Measurements from ENCODE around the gene ZNF714. TPM values are rescaled to one million over a fixed set of nuclear protein-coding genes. Genes with fewer than 3 reads are reported as not detected.

Gene ZNF714
- total RNA-seq = 38.6 TPM

DNA sequence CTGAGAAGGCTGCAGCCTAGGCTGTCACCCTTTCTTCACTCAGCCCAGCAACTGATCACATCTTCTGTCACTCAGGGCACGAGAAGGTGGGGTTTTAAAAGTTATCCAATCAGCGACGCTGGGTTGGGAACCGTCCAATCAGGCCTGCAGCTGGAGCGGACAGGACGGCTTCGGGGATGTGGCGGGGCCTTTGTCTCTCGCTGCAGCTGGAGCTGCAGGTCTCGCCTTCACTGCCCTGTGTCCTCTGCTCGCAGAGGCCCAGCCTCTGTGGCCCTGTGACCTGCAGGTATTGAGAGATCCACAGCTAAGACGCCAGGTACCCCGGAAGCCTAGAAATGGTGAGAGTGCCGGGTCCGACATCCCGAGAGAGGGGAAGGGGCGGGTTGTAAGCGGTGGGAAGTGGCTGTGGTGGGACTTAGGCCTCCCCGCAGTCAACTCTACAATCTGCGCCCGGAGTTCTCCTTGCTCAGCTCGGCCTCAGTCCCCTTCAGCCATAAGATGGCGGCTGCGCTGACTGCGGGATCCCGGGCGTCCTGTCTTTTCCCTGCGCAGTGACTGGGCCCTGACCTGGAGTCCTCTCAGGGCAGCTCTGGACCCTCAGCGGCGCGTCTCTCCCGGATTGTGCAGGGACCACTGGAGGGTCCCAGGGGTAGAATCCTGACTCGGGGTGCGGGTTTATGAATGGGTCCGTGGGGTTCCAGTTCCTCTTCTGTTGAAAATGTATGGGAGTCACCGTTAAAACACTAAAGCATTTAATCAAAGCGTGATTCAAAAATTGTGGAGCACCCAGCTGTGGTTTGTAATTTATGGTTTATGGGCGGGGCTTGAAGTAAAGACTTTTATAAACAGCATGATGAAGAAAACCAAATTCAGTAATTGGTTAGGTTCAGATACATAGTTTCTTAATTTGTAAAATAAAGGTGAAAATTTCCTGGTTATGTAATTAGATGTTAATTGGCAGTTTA is at the start of gene ZNF714:
Gene ZNF714 (plus strand): TSS at position 193 of the 965 bp plus-strand sequence. CDS start 16,066 bp downstream, outside the sequence.

DNA sequence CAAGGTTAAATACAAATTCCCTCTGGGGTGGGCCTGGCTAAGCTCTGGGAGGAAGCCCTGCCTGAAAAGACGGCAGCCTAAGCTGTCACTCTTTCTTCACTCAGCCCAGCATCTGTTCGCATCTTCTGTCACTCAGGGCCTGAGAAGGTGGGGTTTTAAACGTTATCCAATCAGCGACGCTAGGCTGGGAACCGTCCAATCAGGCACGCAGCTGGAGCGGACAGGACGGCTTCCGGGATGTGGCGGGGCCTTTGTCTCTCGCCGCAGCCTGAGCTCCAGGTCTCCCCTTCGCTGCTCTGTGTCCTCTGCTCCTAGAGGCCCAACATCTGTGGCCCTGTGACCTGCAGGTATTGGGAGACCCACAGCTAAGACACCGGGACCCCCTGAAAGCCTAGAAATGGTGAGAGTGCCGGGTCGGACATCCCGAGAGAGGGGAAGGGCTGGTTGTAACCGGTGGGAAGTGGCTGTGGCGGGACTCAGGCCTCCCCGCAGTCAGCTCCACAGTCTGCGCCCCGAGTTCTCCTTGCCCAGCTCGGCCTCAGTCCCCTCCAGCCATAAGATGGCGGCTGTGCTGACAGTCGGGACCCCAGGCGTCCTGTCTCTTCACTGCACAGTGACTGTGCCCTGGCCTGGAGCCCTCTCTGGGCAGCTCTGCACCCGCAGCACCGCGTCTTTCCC is 59.9 kb downstream of the ZNF714 start, which contains the start of gene ZNF431:
Gene ZNF431 (plus strand): TSS at position 254 of the 678 bp plus-strand sequence. CDS start 144 bp downstream, at position 398.

Other genes starting within 250 kb of the ZNF714 start
- 16.5 TPM for gene ZNF85, start 159.0 kb upstream of the ZNF714 start, total RNA-seq
- gene ZNF430, start 61.5 kb upstream of the ZNF714 start, total RNA-seq = 29.2 TPM
- 30.1 TPM for gene ZNF431, start 59.8 kb downstream of the ZNF714 start, total RNA-seq
- gene ZNF708, start 247.2 kb downstream of the ZNF714 start, total RNA-seq = 40.8 TPM